Omental fat pad (tissue), 4 donors: Measurements from ENCODE around the gene MFF. TPM values are rescaled to one million over a fixed set of nuclear protein-coding genes. Genes with fewer than 3 reads are reported as not detected.

Experiments
- ATAC-seq: fragments of 150-250 bp; one replicate; pipeline ENCODE4 v1.9.1; 2016; ENCODE audit warnings: mild to moderate bottlenecking, moderate library complexity; ENCODE audit not compliant: low FRiP score
- DNase-seq: peaks from one replicate; pipeline ENCODE4 v3.0.0-alpha.2; 2019; ENCODE audit warnings: low spot score
- CTCF ChIP-seq, 3 donors: fragments of 450-650 bp; IDR thresholded peaks; one replicate each; pipeline ENCODE4 v1.5.1; 2016 to 2017; ENCODE audit warnings: antibody characterized with exemption in 3 of 3, mild to moderate bottlenecking in 3 of 3, moderate library complexity in 2 of 3
- total RNA-seq, 4 donors: library from RNA; depleted of rRNA; stranded (reverse); fragments of >200 nt; gene quantifications; one replicate each; pipeline ENCODE4 v1.1.0, GENCODE V29; 2016

MFF gene
- total RNA-seq, 4 donors from 2014 or later: 67.1 to 98.0 (median 87.4) TPM

- DNase-seq (no peak), ATAC-seq (no peak)
- TF ChIP-seq CTCF (IDR thresholded peaks at IDR 0.05): no peak
Observed at GRCh38 chr2:227296671-227297405, 28.2 kb upstream of the MFF start.

- DNase-seq (no peak), ATAC-seq (no peak)
- TF ChIP-seq CTCF (IDR thresholded peaks at IDR 0.05): no peak
Observed at GRCh38 chr2:227301523-227301922, 23.5 kb upstream of the MFF start.

GRCh38 chr2:227308784-227309183, 16.3 kb upstream of the MFF start:
- ATAC-seq (no peak), DNase-seq (no peak)
- no peak for TF ChIP-seq CTCF (IDR thresholded peaks at IDR 0.05)

- no peak for TF ChIP-seq CTCF (IDR thresholded peaks at IDR 0.05)
- DNase-seq (no peak), ATAC-seq (no peak)
Observed at GRCh38 chr2:227310756-227311110, 14.3 kb upstream of the MFF start.

- DNase-seq (no peak), ATAC-seq (no peak)
- no peak for TF ChIP-seq CTCF (IDR thresholded peaks at IDR 0.05)
Observed at GRCh38 chr2:227311861-227312506, 13.1 kb upstream of the MFF start.

- TF ChIP-seq CTCF (IDR thresholded peaks at IDR 0.05): no peak
- no peak for DNase-seq
- no peak for ATAC-seq
Observed at GRCh38 chr2:227312579-227312978, 12.5 kb upstream of the MFF start.

- DNase-seq (no peak), ATAC-seq (no peak)
- no peak for TF ChIP-seq CTCF (IDR thresholded peaks at IDR 0.05)
Observed at GRCh38 chr2:227313310-227313709, 11.7 kb upstream of the MFF start.
